Osteoblast (primary cell): ENCODE results near the gene PARD6A. TPM values are rescaled to one million over a fixed set of nuclear protein-coding genes. Genes with fewer than 3 reads are reported as not detected.

Source experiments
- DNase-seq: peaks from one replicate; pipeline ENCODE4 v3.0.0; 2011; ENCODE audit warnings: low spot score, mixed read lengths; ENCODE audit not compliant: insufficient read length; ENCODE audit errors: missing footprints
- H2AFZ ChIP-seq: 2 replicates; pipeline ENCODE4 v1.6.0; 2011; ENCODE audit warnings: mild to moderate bottlenecking, low read length
- H3K27ac ChIP-seq: 2 replicates; pipeline ENCODE4 v1.5.1; 2011; ENCODE audit warnings: mild to moderate bottlenecking, low read depth, low read length, moderate library complexity
- H3K27me3 ChIP-seq: 2 replicates; pipeline ENCODE4 v1.6.0; 2012; ENCODE audit warnings: mild to moderate bottlenecking, control low read depth, inconsistent platforms, low read length, moderate library complexity; ENCODE audit not compliant: insufficient read depth
- H3K36me3 ChIP-seq: 2 replicates; pipeline ENCODE4 v1.5.1; 2011; ENCODE audit warnings: mild to moderate bottlenecking, low read length, control low read depth, moderate library complexity; ENCODE audit not compliant: insufficient read depth
- H3K4me1 ChIP-seq: 2 replicates; pipeline ENCODE4 v1.5.1; 2011; ENCODE audit warnings: mild to moderate bottlenecking, low read length, control low read depth, moderate library complexity; ENCODE audit not compliant: insufficient read depth
- H3K4me2 ChIP-seq: 2 replicates; pipeline ENCODE4 v1.6.0; 2011; ENCODE audit warnings: mild to moderate bottlenecking, low read length; ENCODE audit not compliant: insufficient read depth
- H3K4me3 ChIP-seq: fragments of 200-600 bp; sonication (generic); 3 replicates; pipeline ENCODE4 v1.5.1; 2012; ENCODE audit warnings: mild to moderate bottlenecking, low read length, inconsistent platforms; ENCODE audit not compliant: insufficient read depth
- H3K79me2 ChIP-seq: 2 replicates; pipeline ENCODE4 v1.6.0; 2012; ENCODE audit warnings: mild to moderate bottlenecking, low read length, control low read depth, inconsistent platforms; ENCODE audit not compliant: insufficient read depth
- H3K9me3 ChIP-seq: 2 replicates; pipeline ENCODE4 v1.5.1; 2011; ENCODE audit warnings: low read depth, low read length, control low read depth
- H4K20me1 ChIP-seq: 2 replicates; pipeline ENCODE4 v1.6.0; 2012; ENCODE audit warnings: mild to moderate bottlenecking, low read length, control low read depth; ENCODE audit not compliant: insufficient read depth
- total RNA-seq: library from RNA; depleted of rRNA; stranded (reverse); fragments of >200 nt; gene quantifications from 2 replicates; pipeline ENCODE4 v1.2.3, GENCODE V29; 2012
- TF ChIP-seq, protein P1 (sequence below): IDR thresholded peaks from 2 replicates; pipeline ENCODE4 v1.5.1; 2011; ENCODE audit warnings: mild to moderate bottlenecking, low read depth, low read length, moderate library complexity; ENCODE audit errors: extremely low read depth

Gene PARD6A
- total RNA-seq, 1 donor: 2.9 TPM

DNA sequence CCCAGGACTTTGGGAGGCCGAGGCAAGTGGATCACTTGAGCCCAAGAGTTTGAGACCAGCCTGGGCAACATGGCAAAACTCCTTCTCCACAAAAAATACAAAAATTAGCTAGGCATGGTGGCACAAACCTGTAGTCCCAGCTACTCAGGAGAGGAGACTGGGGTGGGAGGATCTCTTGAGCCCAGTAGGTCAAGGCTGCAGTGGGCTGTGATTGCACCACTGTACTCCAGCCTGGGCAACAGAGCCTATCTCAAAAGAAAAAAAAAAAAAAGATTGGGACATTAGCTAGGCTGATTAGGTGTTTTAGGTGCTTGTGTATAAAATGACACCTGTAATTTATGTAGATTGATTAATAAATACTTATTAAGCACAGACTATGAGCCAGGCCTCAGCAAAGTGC, 48.3 kb downstream of the PARD6A start:
- Histone ChIP-seq H4K20me1 (peaks cover 40% of the 10 kb centered on the region), H3K36me3 (no peaks in the 10 kb centered on the region), H3K27me3 (no peaks in the 10 kb centered on the region), H2AFZ (no peak overlapping the region), H3K4me1 (peaks cover 9% of the 10 kb centered on the region), H3K9me3 (no peaks in the 10 kb centered on the region), H3K4me2 (no peak overlapping the region), H3K4me3 (no peak overlapping the region), H3K79me2 (peaks cover 72% of the 10 kb centered on the region), H3K27ac (no peak overlapping the region)
- no peak for DNase-seq
- TF ChIP-seq, protein P1, sequence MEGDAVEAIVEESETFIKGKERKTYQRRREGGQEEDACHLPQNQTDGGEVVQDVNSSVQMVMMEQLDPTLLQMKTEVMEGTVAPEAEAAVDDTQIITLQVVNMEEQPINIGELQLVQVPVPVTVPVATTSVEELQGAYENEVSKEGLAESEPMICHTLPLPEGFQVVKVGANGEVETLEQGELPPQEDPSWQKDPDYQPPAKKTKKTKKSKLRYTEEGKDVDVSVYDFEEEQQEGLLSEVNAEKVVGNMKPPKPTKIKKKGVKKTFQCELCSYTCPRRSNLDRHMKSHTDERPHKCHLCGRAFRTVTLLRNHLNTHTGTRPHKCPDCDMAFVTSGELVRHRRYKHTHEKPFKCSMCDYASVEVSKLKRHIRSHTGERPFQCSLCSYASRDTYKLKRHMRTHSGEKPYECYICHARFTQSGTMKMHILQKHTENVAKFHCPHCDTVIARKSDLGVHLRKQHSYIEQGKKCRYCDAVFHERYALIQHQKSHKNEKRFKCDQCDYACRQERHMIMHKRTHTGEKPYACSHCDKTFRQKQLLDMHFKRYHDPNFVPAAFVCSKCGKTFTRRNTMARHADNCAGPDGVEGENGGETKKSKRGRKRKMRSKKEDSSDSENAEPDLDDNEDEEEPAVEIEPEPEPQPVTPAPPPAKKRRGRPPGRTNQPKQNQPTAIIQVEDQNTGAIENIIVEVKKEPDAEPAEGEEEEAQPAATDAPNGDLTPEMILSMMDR: no peak

DNA sequence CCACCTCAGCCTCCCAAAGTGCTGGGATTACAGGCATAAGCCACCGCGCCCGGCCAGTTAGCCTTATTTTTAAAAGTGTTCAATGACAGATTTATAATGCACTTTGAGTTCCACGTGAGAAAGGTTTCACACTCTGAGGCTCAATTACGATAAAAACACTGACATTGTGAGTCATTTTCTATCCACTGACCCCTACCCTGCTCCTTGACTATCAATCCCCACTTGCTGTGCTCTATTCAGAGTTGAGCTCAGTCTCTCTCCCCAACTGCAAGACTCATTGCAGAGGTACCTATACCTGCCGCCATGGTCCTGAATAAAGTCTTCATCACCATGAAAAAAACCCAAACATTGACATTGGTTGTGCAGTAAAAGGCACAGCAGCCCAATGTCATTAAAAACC, 49.8 kb downstream of the PARD6A start:
- Histone ChIP-seq H3K36me3 (no peaks in the 10 kb centered on the region), H3K79me2 (peaks cover 73% of the 10 kb centered on the region), H3K27me3 (no peaks in the 10 kb centered on the region), H3K4me2 (no peak overlapping the region), H4K20me1 (peaks cover 37% of the 10 kb centered on the region), H3K4me3 (no peak overlapping the region), H2AFZ (no peak overlapping the region), H3K4me1 (peaks cover 9% of the 10 kb centered on the region), H3K9me3 (no peaks in the 10 kb centered on the region), H3K27ac (no peak overlapping the region)
- no peak for DNase-seq
- TF ChIP-seq, protein P1: no peak

Other genes starting within 250 kb of the PARD6A start
- 9.0 and 13.3 TPM in 2 replicates for gene ZDHHC1, start 244.5 kb upstream of the PARD6A start, total RNA-seq
- gene HSD11B2, start 229.8 kb upstream of the PARD6A start, total RNA-seq: not detected in 2 replicates
- 146 and 158 TPM in 2 replicates for gene ATP6V0D1, start 179.8 kb upstream of the PARD6A start, total RNA-seq
- not detected in 2 replicates for gene AGRP, start 177.4 kb upstream of the PARD6A start, total RNA-seq
- gene RIPOR1, start 132.1 kb upstream of the PARD6A start, total RNA-seq: 36.6 and 38.0 TPM in 2 replicates
- 29.3 and 31.8 TPM in 2 replicates for gene CTCF, start 98.4 kb upstream of the PARD6A start, total RNA-seq
- under 0.01 TPM in 2 replicates for gene CARMIL2, start 15.8 kb upstream of the PARD6A start, total RNA-seq
- gene ACD, start 700 bp upstream of the PARD6A start, total RNA-seq: 16.5 and 18.8 TPM in 2 replicates
- 13.3 and 15.9 TPM in 2 replicates for gene ENKD1, start 5.8 kb downstream of the PARD6A start, total RNA-seq
- 6.2 and 6.9 TPM in 2 replicates for gene C16orf86, start 5.9 kb downstream of the PARD6A start, total RNA-seq
- 15.9 and 19.4 TPM in 2 replicates for gene GFOD2, start 58.4 kb downstream of the PARD6A start, total RNA-seq
- 5.4 and 5.6 TPM in 2 replicates for gene RANBP10, start 145.6 kb downstream of the PARD6A start, total RNA-seq
- gene TSNAXIP1, start 145.9 kb downstream of the PARD6A start, total RNA-seq: 0.88 and 1.8 TPM in 2 replicates
- 23.6 and 25.7 TPM in 2 replicates for gene THAP11, start 181.4 kb downstream of the PARD6A start, total RNA-seq
- 203 TPM in 2 replicates for gene NUTF2, start 186.0 kb downstream of the PARD6A start, total RNA-seq
- gene CENPT, start 186.7 kb downstream of the PARD6A start, total RNA-seq: 24.2 and 25.6 TPM in 2 replicates
- gene EDC4, start 212.1 kb downstream of the PARD6A start, total RNA-seq: 45.7 and 60.8 TPM in 2 replicates
- 0.29 TPM in 1 of 2 replicates, not detected in the other for gene NRN1L, start 223.9 kb downstream of the PARD6A start, total RNA-seq
- 16.8 and 18.5 TPM in 2 replicates for gene PSKH1, start 232.3 kb downstream of the PARD6A start, total RNA-seq